ENCODE results near the gene HABP4.

DNA sequence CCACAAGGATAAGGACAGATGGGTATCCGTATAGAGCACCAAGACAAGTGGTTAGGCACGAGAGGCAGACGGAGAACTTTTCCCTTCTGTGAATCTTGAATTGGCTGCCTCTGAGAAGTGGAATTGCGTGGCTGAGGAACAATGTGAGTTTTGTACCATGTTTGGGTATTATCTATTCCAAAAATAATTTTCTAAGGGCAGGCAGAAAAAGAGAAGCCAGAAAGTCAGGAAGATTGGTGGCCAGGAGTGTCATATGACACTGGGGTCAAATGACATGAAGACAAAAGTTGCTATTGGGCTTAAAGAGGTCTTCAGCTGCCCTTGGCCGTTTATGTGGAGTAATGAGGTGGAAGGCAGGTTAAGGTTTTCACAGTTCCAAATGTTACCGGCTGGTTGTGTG is 14.5 kb downstream of the HABP4 start:
- no peak for TF ChIP-seq POLR2A (IDR thresholded peaks at IDR 0.05)
- TF ChIP-seq, protein P1, sequence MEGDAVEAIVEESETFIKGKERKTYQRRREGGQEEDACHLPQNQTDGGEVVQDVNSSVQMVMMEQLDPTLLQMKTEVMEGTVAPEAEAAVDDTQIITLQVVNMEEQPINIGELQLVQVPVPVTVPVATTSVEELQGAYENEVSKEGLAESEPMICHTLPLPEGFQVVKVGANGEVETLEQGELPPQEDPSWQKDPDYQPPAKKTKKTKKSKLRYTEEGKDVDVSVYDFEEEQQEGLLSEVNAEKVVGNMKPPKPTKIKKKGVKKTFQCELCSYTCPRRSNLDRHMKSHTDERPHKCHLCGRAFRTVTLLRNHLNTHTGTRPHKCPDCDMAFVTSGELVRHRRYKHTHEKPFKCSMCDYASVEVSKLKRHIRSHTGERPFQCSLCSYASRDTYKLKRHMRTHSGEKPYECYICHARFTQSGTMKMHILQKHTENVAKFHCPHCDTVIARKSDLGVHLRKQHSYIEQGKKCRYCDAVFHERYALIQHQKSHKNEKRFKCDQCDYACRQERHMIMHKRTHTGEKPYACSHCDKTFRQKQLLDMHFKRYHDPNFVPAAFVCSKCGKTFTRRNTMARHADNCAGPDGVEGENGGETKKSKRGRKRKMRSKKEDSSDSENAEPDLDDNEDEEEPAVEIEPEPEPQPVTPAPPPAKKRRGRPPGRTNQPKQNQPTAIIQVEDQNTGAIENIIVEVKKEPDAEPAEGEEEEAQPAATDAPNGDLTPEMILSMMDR (IDR thresholded peaks at IDR 0.05), result no peak

Data from gastroesophageal sphincter (tissue), 3 donors.